ENCODE results near the gene TMED8.

The TMED8 gene

GRCh38 chr14:77286576-77286975 is 90.3 kb downstream of the TMED8 start:
- FAIRE-seq = no peak

Measured in endometrium (tissue), 2 donors.